Measurements from ENCODE around the gene GTF2A1.

GTF2A1 gene

DNA sequence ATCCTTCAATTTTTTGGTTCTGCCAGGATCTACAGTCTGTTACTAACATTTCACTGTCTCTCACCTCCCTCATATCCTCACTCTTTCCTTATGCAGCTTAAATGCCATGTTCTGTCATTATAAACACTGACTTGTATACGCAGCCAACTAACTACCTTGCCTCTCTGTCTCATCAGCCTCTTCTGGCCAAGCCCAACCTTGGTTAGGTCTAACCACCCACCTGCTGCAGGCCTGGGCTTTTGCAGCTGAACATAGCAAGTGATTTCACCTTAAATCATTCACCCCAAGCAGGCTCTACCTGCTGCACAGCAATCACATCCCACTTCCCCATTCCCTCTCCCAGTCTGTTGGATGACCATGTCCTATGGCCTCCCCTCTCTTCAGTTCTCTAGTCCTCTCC, 91.5 kb downstream of the GTF2A1 start:
- no peak for DNase-seq (ENCODE audit: low read depth)
- TF ChIP-seq, protein P1, sequence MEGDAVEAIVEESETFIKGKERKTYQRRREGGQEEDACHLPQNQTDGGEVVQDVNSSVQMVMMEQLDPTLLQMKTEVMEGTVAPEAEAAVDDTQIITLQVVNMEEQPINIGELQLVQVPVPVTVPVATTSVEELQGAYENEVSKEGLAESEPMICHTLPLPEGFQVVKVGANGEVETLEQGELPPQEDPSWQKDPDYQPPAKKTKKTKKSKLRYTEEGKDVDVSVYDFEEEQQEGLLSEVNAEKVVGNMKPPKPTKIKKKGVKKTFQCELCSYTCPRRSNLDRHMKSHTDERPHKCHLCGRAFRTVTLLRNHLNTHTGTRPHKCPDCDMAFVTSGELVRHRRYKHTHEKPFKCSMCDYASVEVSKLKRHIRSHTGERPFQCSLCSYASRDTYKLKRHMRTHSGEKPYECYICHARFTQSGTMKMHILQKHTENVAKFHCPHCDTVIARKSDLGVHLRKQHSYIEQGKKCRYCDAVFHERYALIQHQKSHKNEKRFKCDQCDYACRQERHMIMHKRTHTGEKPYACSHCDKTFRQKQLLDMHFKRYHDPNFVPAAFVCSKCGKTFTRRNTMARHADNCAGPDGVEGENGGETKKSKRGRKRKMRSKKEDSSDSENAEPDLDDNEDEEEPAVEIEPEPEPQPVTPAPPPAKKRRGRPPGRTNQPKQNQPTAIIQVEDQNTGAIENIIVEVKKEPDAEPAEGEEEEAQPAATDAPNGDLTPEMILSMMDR (conservative IDR thresholded peaks at IDR 0.05; ENCODE audit: low read depth, low read length) = no peak
- no peak overlapping the region for H3K4me3 ChIP-seq (ENCODE audit: low read length)

DNA sequence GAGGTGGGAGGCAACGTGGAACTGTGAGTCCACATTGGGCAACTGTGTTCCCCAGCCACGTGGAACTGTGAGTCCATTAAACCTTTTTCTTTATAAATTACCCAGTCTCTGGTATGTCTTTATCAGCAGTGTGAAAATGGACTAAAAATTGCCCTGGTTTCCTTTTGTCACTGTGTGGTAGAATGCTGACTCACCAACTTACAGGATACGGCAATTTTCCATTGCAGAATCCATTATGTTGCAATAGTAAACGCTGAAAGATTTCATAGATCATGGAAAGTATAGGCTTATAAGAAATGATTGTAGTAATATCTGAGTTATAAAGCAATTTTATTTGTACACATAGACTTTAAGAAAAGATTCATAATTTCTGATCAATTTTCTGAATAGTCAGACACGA, 93.0 kb downstream of the GTF2A1 start:
- H3K4me3 ChIP-seq (ENCODE audit: low read length) = no peak overlapping the region
- TF ChIP-seq, protein P1 (conservative IDR thresholded peaks at IDR 0.05; ENCODE audit: low read depth, low read length) = no peak
- DNase-seq (ENCODE audit: low read depth) = no peak

DNA sequence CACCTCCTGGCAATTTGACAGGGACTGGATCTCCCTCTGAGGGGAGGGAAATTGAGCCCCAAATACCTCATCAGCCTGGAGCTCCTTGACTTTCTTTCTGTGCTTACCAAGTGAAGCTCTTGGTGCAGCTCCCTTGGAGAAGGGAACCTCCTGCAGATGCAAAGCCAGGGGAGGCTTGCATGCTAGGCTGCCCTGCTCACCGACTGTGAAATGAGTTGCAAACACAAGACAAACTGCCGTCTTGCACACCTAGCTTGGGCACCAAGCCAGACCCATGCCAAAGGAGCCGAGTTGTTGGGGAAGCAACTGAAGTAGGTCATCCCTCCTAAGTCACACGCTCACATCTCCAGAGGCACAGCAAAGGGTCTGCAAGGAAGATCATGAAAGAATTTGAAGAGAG, 95.2 kb downstream of the GTF2A1 start:
- TF ChIP-seq, protein P1 (conservative IDR thresholded peaks at IDR 0.05; ENCODE audit: low read depth, low read length) = no peak
- no peak for DNase-seq (ENCODE audit: low read depth)

More for the DNA sequence above, 95.2 kb downstream of the GTF2A1 start:
- H3K4me3 ChIP-seq (ENCODE audit: low read length) = no peak overlapping the region

All from retinal pigment epithelial cell (primary cell).